Measurements from ENCODE around the gene CNNM2.

CNNM2 gene

GRCh38 chr10:103077491-103078308, 159.6 kb downstream of the CNNM2 start:
- DNase-seq = no peak

DNA sequence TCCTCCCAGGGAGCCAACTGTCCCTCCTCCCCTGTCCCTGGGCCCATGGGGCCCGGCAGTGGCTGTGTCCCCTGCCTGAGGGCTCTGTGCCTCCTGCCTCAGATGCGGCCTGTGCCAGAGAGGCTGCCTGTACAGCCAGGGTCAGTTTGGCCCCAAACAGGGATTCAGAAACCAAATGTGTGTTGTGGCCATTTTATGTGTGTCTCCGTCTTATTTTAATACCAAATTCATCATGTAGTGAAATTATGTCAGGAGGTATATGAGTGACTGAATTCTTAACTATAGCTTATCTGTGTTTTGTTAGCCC, 160.2 kb downstream of the CNNM2 start:
- DNase-seq = no peak

DNA sequence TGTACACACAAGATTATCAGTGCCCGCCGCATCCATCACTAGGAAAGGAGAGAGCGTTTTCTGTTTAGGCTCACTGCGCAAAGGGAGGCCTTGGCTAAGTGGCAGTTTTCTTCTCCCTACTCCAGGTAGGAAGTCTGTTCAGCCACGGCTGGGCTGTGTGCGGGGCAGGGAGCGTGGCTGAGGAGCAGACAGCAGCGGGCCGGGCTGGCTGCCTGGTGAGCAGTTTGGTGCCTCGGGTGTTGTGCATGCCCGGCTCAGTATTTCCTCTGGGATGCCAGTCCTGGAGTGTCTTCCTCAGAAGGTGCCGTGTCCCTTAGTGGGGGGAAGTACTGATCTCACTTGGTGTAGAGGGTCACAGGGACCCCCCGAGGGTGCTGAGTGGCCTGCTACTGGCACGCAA, 160.6 kb downstream of the CNNM2 start:
- no peak for DNase-seq

- no peak for DNase-seq
Measured at GRCh38 chr10:103079100-103079499, 161.0 kb downstream of the CNNM2 start.

- DNase-seq = no peak
Measured at GRCh38 chr10:103079946-103080345, 161.9 kb downstream of the CNNM2 start.

DNA sequence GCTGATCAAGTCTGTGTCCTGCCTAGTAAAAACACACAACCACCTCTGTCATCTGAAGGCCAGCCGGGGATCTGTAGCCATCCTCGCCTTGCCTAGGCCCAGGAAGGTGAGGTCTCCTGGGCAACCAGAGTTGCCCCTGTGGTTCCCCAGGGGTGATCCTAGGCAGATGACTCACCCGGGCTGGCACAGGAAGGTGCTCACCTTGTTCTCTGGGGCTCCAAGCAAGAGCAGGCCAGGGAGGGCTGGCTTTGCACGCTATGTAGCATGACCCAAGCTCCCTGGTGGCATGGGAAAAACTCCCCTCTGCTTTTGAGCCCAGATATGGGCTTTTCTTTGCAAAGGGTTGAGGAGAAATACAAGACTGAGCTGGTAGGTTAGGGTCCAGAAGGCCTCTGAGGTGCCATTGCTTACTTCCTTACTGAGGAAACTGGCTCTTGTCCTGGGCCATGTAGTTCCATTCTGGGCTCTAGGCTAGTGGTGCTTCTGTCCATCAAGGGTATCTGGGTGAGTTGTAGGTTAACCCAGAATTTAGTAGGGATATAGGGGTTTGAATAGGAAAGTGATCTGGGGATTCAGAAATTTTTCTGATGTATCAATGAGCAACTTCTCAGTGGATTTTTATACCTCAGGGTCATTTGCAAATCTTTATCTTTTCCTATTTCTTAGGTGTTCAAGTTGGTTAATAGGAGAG, 162.9 kb downstream of the CNNM2 start:
- no peak for DNase-seq

DNA sequence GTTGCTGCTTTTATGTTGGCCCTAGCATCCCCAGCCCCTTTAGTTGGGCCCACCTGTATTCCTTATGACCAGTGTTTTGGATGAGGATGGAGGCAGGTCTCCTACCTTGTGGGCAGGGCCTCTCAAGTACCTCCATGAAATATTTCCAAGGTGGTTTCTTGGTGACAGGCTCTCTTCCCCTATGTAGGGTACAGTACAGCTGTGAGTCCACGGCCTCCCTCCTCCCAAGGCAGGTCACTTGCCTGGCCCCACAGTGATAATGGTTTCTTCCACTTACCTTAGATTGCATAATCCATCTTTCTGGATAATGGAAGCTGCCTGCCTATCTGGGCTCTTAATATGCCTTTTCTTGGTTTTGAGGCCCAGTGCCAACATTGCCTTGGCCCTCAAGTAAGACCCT, 164.6 kb downstream of the CNNM2 start:
- DNase-seq = no peak

DNA sequence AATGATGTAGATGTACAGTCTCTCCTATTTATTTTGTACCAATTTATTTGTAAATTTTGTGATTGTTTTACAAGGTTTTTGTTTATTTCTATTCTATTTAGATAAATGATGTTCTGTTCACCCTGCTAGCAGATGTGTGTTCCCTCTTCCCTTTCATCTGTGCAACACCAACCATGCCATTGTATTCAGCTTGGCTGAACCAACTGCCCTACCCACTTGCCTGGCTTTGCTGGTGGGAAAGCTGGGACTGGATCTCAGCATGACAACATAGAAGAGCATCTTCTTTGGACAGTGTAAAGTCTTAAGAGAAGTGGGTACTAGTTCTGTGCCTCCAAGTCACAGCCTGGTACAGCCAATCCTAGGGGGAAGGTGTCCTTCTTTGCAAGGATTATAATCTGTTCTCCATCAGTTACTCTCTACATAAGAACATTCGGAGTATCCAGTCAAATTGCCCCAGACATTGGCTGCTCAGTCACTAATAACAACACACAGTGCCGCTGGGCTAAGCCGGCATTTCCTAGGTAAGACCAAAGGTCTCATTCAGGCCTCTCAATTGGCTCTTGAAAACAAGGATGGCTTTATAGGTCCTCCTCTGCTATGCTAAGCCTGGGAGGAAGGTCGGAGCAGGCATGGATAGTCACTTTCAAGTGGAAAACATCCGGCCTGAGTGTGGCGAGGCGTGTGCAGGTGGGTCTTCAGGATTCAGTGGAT, 165.3 kb downstream of the CNNM2 start:
- DNase-seq = no peak

DNA sequence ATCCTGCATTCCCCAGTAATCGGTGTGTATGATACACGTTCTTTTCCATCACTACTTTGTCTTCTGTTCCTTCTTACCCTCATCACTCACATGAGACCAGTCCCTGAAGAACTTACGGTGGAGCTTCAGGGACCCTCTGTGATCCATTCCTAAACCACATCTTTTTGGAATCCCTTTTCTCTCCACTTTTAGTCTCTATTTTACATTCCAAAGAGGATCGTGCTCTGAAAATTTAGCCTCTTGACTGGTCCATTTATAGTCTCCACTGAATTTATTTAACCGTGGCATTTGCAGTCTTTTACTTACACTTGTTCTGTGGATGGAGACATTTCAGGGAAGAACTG, 165.9 kb downstream of the CNNM2 start:
- DNase-seq = no peak

GRCh38 chr10:103086261-103086660, 168.2 kb downstream of the CNNM2 start:
- DNase-seq = no peak

DNA sequence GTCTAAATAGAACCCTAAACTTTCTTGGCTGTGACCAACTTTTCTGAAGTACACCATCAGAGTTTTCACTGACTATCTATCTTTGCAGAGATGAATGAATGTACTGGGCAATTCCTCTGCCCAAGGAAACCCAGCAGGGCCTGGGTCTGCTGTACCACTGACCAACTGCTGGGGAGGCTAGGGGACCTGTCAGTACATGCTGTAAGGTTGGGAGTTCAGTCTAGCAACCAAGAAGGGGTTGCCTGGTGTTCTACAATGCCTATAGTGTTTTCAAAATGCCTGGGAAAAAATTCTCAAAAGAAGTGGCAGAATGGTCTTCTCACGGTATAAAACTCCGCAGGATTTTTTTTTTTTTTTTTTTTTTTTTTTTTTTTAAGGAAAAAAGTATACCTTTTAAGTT, 168.7 kb downstream of the CNNM2 start:
- no peak for DNase-seq

DNA sequence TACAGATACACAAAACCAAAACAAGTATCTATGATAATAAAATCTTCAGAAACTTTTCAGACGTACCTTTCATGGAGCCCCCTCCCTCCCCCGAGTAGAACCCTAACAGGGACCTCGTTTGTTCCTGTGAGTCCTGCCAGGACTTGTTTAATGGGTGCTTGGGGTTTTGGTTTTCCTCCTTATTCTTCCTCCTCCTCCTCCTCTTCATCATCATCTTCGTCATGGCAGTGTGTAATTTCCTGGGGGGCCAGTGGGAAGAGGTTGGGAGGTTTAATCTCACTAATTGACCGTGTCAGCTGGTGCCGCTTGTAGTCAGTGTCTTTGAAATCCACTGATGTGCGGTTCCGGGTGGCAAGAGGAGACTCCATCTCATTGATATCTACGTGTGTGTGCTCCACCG, 171.4 kb downstream of the CNNM2 start:
- no peak for DNase-seq

DNA sequence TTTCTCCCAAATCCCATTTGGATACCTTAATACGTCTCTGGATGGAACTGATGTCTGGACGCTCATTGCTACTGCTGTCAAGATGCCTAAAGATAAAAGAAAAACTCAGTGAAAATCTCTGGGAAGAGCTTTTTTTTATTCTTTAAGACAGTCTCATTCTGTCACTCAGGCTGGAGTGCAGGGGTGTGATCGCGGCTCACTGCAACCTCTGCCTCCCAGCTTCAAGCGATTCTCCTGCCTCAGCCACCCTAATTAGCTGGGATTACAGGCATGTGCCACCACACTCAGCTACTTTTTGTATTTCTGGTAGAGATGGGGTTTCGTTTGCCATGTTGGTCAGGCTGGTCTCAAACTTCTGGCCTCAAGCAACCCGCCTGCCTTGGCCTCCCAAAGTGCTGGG, 172.8 kb downstream of the CNNM2 start:
- no peak for DNase-seq

DNA sequence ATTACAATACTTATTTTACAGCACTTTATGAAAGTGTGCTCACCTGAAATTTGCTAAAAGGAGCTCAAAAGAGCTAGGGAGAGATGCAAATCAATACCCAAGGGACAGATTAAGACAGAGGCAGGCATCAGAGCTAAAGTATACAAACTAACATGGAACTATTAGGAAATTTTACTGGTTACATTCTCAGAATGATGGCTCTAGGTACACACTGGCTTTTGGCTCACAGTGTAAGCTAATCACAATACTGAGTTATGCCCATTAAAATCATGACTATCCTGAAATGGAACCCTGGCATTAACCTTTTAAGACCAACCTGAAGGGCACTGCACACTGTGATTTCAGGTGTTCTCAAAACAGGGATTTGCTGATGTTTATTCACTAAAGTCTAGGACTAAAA, 176.9 kb downstream of the CNNM2 start:
- no peak for DNase-seq

GRCh38 chr10:103096130-103096529, 178.0 kb downstream of the CNNM2 start:
- DNase-seq = no peak

DNA sequence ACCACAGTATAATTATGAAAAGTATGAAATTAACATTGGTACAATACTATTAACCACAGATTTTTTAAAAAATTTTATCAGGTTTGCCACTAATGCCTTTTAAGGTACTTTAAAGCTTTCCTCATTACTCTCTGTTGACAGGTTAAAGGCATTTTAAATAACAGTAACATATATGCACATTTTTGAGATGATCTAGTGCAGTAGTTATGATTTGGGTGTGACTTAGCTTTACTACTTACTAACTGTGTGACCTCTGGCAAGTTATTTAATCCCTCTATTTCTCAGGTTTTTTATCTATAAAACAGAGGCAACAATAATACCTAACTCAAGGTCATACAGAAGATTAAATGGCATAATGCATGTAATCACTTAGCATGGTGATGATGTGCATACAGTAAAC, 180.1 kb downstream of the CNNM2 start:
- DNase-seq = no peak

DNA sequence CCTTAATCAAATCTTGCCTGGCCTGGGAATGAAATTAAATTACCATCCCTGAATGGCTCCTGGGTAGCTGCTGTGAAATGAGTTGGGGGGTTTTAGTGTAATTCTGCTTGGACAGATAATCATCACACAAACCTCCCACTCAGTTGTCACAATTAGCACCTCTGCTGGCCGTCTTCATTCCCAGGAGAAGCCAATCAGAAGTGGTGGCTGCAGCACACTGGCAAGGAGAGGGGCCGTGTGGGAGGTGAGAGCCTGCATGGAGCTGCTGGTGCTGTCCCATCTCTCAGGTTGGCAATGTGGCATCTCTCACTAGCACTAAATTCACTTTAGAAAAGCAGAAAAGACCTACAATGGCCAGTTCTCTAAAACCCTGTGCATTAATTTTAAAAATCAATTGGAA, 182.5 kb downstream of the CNNM2 start:
- no peak for DNase-seq

- no peak for DNase-seq
Measured at GRCh38 chr10:103102195-103102594, 184.1 kb downstream of the CNNM2 start.

DNA sequence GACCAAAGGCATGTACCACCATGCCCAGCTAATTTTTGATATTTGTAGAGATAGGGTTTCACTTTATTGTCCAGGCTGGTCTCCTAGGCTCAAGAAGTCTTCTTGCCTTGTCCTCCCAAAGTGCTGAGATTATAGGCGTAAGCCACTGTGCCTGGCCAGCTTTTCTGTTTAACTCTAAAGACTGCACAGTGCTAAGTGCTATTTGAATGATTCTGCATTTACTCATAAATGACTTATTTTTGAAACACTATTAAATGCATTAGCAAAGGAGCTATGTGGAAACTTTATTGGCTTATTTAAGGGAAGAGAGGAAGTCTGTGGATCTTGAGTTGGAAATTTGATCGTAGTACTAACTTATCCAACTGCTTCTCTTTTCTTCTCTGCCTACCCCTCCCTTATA, 185.9 kb downstream of the CNNM2 start:
- no peak for DNase-seq

DNA sequence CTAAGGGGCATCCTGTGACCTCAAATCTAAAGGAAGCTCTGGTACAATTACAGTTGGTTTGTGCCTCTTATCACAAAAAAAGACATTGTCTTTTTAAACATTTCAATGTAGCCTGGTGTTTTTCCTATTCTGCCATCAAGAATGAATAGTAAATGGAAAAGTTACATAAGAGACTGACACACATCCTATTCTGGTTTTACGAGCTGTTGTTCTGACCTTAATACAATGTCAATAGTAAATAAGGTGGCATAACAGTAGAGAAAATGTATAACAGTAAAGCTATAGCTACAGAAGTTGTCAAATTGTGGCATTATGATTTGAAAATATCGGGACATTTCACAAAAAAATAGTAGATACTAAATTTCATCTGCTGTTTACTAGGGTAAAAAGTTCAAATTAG, 186.6 kb downstream of the CNNM2 start:
- DNase-seq = no peak

GRCh38 chr10:103105462-103105861, 187.4 kb downstream of the CNNM2 start:
- no peak for DNase-seq

DNA sequence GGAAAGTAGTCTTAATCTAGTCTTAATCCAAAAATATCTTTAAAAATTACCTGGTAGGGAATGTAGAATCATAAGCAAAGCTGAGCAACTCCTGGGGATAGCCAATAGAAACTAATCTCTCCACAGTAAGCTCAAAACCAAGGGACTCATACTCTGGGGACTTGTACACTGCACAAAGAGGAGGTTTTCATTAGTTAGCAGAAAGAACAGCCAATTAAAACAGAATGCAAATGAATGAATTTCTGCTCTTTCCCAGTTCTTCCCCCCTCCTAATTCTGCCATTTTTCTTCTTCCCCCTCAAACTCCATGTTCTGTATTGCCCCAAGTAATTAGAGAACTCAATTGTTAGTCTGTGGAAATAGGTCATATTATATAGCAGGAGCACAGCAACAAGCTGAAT, 188.4 kb downstream of the CNNM2 start:
- no peak for DNase-seq

DNA sequence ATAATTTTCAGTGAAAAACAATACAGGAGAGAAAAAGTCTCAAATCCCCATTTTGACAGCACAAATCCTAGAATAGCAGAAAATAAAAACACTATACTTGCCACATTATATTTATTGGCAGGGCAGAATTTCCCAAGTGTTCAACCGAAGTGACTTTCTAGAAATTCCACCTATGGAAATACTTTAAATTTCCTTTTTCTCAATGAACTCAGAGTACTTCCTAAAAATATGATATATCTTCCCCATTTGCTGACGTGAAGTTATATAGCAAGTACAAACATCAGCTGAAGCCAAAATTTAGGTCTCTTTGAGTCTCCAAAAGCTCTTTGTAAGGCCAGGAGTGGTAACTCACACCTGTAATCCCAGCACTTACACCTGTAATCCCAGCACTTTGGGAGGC, 191.7 kb downstream of the CNNM2 start:
- DNase-seq = no peak

DNA sequence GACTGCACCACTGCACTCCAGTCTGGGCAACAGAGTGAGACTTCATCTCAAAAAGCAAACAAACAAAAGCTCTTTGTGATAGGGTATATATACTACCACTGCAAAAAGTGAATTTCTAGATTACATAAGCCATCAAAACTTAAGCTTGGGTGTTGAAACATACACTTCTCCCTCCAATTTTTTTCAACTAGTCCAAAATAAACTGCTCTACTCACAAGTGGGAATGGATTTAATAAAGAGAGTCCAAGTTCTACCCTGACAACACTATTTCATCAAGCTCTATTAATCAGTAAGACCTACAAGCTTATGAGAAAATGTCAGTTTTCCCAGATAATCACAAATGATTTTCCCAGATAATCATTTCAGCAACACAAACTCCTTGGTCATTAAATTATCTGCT, 192.3 kb downstream of the CNNM2 start:
- no peak for DNase-seq
